Fibroblast of pulmonary artery (primary cell): ENCODE results near the gene ERC2.

Source experiments
- DNase-seq: peaks from one replicate; pipeline ENCODE4 v3.0.0-alpha.2; 2010; ENCODE audit warnings: low read depth
- H3K4me3 ChIP-seq: replicated peaks from 2 replicates; pipeline ENCODE4 v1.5.1; 2011; ENCODE audit warnings: low read depth, mild to moderate bottlenecking, control low read depth, low read length, moderate library complexity
- TF ChIP-seq, protein P1 (sequence below): IDR thresholded peaks from 2 replicates; pipeline ENCODE4 v1.5.1; 2011; ENCODE audit warnings: mild to moderate bottlenecking, control low read depth, low read length, inconsistent platforms; ENCODE audit errors: missing control alignments

ERC2 gene

DNA sequence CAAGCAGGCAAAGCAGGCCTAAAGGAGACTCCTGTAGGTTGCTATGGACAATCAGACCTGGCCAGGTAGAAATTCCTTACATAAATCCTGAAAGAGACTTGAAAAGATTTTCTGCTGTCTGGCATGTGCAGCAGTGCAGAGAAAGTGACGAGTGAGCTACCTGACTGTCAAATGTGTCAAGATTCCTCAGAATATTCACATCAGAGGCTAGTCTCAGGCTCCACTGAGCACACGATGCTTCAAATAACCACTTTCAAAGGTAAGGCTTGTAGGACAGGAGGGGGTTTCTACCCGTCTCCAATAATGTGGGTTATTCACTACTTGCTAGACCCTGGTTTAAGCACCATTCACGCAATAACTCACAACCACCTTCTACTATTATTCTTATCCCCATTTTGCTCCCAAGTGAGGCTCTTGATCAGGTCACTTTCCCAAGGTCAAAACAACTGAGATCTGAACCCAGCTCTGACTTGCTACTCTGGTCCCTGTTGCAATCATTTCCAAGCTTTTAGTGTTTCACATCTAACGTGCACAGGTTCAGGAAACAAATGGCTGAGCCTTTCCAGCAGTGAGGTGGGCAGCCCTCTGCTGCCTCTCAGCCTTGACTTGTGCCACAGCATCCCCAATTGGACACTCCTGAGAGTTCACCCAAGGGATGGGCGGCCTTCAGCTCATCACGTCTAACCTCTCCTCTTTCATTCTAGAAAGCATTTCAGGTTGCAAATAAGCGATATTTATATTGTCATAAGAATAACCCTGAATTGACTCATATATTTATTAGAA is 651.3 kb downstream of the ERC2 start:
- no peak overlapping the region for H3K4me3 ChIP-seq
- DNase-seq, result no peak
- TF ChIP-seq, protein P1, sequence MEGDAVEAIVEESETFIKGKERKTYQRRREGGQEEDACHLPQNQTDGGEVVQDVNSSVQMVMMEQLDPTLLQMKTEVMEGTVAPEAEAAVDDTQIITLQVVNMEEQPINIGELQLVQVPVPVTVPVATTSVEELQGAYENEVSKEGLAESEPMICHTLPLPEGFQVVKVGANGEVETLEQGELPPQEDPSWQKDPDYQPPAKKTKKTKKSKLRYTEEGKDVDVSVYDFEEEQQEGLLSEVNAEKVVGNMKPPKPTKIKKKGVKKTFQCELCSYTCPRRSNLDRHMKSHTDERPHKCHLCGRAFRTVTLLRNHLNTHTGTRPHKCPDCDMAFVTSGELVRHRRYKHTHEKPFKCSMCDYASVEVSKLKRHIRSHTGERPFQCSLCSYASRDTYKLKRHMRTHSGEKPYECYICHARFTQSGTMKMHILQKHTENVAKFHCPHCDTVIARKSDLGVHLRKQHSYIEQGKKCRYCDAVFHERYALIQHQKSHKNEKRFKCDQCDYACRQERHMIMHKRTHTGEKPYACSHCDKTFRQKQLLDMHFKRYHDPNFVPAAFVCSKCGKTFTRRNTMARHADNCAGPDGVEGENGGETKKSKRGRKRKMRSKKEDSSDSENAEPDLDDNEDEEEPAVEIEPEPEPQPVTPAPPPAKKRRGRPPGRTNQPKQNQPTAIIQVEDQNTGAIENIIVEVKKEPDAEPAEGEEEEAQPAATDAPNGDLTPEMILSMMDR, result no peak

DNA sequence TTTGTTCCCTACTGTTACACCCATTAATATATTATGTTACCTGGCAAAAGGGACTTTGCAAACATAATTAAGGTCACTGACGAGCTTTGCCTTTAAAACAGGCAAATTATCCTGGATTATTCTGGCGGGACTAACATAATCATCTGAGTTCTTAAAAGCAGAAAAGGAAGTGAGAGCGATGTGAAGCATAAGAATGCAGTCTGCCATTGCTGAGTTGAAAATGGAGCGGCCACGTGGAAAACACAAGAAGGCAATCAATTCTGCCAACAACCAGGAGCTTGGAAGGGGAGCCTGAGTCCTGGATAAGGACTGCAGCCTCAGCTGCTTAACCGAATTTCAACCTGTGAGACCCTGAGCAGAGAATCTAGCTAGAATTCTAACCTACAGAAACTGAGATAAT is 653.0 kb downstream of the ERC2 start:
- no peak overlapping the region for H3K4me3 ChIP-seq
- TF ChIP-seq, protein P1, result no peak
- DNase-seq, result no peak

DNA sequence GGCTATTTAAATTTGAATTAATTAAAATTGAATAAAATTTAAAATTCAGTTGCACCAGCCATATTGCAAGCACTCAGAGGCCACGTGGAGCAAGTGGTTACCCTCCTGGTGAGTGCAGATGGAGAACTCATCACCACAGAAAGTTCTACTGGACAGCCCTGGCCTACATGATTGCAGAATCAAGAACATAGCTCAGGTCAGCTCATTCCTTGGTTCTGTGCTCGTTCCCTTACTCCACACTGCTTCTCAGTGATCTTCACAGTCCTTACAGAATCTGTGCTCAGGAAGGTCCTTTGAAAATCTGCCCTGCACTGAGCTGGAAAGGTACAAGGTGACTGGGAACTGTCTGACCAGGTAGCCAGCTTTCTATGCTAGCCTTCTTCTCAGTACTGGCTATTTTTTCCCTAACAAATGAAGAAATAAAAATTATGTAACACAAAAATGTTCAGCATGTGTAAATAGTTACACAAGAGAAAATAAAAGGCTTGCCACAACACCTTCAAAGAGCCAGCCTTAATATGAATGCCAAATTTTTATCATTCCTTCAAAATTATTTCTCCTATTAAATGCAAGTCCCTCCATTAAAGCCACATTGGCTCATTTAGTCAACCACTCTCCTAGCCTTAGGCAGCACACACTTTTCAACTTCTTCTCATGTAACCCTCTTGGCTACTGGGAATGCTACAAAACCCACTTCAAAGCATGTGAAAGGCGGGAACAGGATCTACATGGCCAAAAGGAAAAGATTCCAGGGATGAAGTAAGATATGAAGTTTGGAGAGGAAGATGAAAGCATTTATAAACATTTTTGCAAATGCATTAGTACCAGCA is 654.8 kb downstream of the ERC2 start:
- TF ChIP-seq, protein P1, result no peak
- no peak overlapping the region for H3K4me3 ChIP-seq
- DNase-seq, result no peak

DNA sequence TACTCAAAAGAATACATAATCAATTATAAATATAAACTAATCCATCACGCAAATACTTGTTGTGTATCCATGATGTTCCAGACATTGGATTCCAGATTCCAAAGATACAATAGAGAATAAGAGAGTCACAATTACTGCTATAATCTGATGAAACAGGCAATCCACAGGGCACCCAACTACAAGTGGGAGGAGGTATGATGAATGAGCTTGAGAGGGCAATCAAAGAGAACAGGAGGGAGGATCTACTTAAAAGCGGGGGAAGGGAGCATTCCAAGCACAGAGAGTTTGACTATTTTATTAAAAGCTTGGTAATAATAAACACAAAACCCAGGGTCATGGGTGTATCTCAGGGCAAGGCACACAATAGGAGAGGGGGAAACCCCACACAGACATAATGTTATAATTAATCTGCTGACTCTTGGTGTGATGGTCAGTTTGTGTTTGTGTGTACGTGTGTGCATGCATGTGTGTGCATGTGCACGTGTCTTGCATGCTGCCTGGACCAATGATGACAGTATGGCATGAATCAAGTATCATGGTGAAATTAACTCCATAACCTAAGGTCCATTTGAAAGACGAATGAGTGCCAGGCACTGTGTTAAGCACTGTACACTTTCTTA is 655.8 kb downstream of the ERC2 start:
- TF ChIP-seq, protein P1, result no peak
- no peak for DNase-seq
- H3K4me3 ChIP-seq, result no peak overlapping the region

DNA sequence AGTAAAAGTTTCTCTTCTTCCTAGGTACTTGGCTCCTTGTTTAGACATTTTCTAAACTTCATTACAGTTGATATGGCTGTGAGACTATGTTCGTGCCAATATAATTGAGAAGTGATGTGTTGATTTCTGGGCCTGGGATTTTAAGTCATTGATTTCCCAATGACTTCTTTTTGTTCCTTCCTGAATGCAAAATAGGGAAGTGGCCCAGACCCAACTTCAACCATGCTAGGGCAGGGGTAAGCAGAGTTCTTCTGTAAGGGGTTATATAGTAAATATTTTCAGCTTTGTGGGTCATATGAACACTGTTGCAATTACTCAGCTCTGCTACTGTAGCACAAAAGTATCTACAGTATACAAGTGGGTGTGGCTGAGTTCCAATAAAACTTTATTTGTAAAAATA is 661.1 kb downstream of the ERC2 start:
- TF ChIP-seq, protein P1, result no peak
- no peak for DNase-seq
- no peak overlapping the region for H3K4me3 ChIP-seq

DNA sequence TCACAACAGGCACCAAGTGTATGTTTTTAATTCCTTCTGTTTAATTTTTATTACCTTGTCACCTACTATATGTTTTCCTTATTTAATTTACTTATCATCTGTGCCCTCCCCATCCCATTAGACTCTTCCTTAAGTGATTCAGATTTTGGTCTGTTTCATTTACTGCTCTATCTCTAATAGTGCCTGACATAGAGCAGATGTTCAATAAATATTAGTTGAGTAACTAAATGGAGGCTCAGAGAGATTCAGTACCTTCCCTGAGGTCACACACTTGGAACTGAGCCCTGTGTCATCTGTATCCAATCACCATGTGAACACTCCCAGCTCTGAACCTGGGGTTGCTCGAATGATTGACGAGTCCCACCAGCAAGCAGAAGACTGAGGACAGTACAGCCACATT is 663.1 kb downstream of the ERC2 start:
- TF ChIP-seq, protein P1, result no peak
- H3K4me3 ChIP-seq, result no peak overlapping the region
- no peak for DNase-seq
